Upper lobe of right lung (tissue), 1 donor: Measurements from ENCODE around the gene ANP32B. TPM values are rescaled to one million over a fixed set of nuclear protein-coding genes. Genes with fewer than 3 reads are reported as not detected.

Source experiments
- ATAC-seq: fragments of 200-7000 bp; cut with Tn5 transposase; one replicate; pipeline ENCODE4 v1.9.1; 2020; ENCODE audit warnings: mild to moderate bottlenecking, moderate library complexity
- DNase-seq: peaks from one replicate; pipeline ENCODE4 v3.0.0-alpha.2; 2020
- H3K27ac ChIP-seq: fragments of 200-600 bp; one replicate; pipeline ENCODE4 v1.8.0; 2022
- H3K27me3 ChIP-seq: fragments of 200-600 bp; one replicate; pipeline ENCODE4 v1.8.0; 2022; ENCODE audit warnings: mild to moderate bottlenecking
- H3K36me3 ChIP-seq: fragments of 200-600 bp; one replicate; pipeline ENCODE4 v1.8.0; 2022
- H3K4me1 ChIP-seq: fragments of 200-600 bp; one replicate; pipeline ENCODE4 v1.8.0; 2022
- H3K4me3 ChIP-seq: fragments of 200-600 bp; one replicate; pipeline ENCODE4 v1.8.0; 2022; ENCODE audit warnings: mild to moderate bottlenecking
- H3K9me3 ChIP-seq: fragments of 200-600 bp; one replicate; pipeline ENCODE4 v1.8.0; 2022
- CTCF ChIP-seq: fragments of 200-600 bp; IDR thresholded peaks from one replicate; pipeline ENCODE4 v1.8.0; 2022; ENCODE audit warnings: antibody characterized with exemption
- intact Hi-C: fragments of 100-400 bp; cut with DNase I; formaldehyde crosslinking; loops from one replicate; pipeline ENCODE4 v1.11.0; 2022
- total RNA-seq: library from RNA; stranded (reverse); fragmentation: NEBNext Ultra II Directional; extraction: Animal tissue kit (Norgen Biotek cat#: 25700); gene quantifications from one replicate; pipeline ENCODE4 v1.2.1, GENCODE V29; 2021
- donor health status: DM: no; HTN: yes; CAD: no; lungs with severe emphysema.

Gene ANP32B
- total RNA-seq, 1 donor from 2014 or later, result 107 TPM

- ATAC-seq, result no peak
- no peaks in the 10 kb centered on the region for H3K9me3 ChIP-seq
- no peaks in the 10 kb centered on the region for H3K36me3 ChIP-seq
- no peaks in the 10 kb centered on the region for H3K27me3 ChIP-seq
- no peak for TF ChIP-seq CTCF
- intact Hi-C loops, result no loop called here
- DNase-seq, result no peak
- H3K4me3 ChIP-seq, result no peak overlapping the region
- H3K4me1 ChIP-seq, result no peaks in the 10 kb centered on the region
- no peak overlapping the region for H3K27ac ChIP-seq
Observed at GRCh38 chr9:98049288-98050072, 66.3 kb downstream of the ANP32B start.

GRCh38 chr9:98050351-98050750, 67.2 kb downstream of the ANP32B start:
- no peaks in the 10 kb centered on the region for H3K4me1 ChIP-seq
- intact Hi-C loops, result no loop called here
- no peaks in the 10 kb centered on the region for H3K27me3 ChIP-seq
- H3K4me3 ChIP-seq, result no peak overlapping the region
- TF ChIP-seq CTCF, result no peak
- DNase-seq (no peak), ATAC-seq (no peak)
- no peaks in the 10 kb centered on the region for H3K36me3 ChIP-seq
- H3K27ac ChIP-seq, result no peak overlapping the region
- H3K9me3 ChIP-seq, result no peaks in the 10 kb centered on the region

- no peak for DNase-seq
- H3K27me3 ChIP-seq, result no peaks in the 10 kb centered on the region
- no peaks in the 10 kb centered on the region for H3K36me3 ChIP-seq
- no peak for ATAC-seq
- H3K4me3 ChIP-seq, result no peak overlapping the region
- H3K27ac ChIP-seq, result no peak overlapping the region
- H3K4me1 ChIP-seq, result peaks cover 23% of the 10 kb centered on the region
- intact Hi-C loops, result no loop called here
- no peak for TF ChIP-seq CTCF
- no peaks in the 10 kb centered on the region for H3K9me3 ChIP-seq
Observed at GRCh38 chr9:98054376-98054951, 71.3 kb downstream of the ANP32B start.

GRCh38 chr9:98056269-98057137, 73.4 kb downstream of the ANP32B start, which contains the start of gene NANS:
Gene NANS (plus strand): TSS chr9:98056732. CDS start chr9:98056809, 77 bp downstream.
- peak; percentile 99 for ATAC-seq
- Histone ChIP-seq H3K27ac (peak within 1 kb of the TSS; percentile 94), H3K4me1 (peaks cover 23% of the 10 kb centered on the region), H3K27me3 (no peaks in the 10 kb centered on the region), H3K4me3 (peak within 1 kb of the TSS; percentile 84), H3K9me3 (no peaks in the 10 kb centered on the region), H3K36me3 (peaks cover 12% of the 10 kb centered on the region)
- peak; percentile 97 for DNase-seq
- intact Hi-C loops, result no loop called here
- no peak for TF ChIP-seq CTCF

- no peak for TF ChIP-seq CTCF
- Histone ChIP-seq H3K4me1 (peaks cover 23% of the 10 kb centered on the region), H3K9me3 (no peaks in the 10 kb centered on the region), H3K27ac (peak overlapping the region; percentile 94), H3K36me3 (peaks cover 20% of the 10 kb centered on the region), H3K27me3 (no peaks in the 10 kb centered on the region), H3K4me3 (peak overlapping the region; percentile 84)
- ATAC-seq, result no peak
- no peak for DNase-seq
- intact Hi-C loops, result no loop called here
Observed at GRCh38 chr9:98057138-98057799, 74.1 kb downstream of the ANP32B start.
